K562 (cell line): ENCODE data around the gene CACNA2D4. TPM values are rescaled to one million over a fixed set of nuclear protein-coding genes. Genes with fewer than 3 reads are reported as not detected.

Experiments
- ATAC-seq: fragments of 200-7000 bp; cut with Tn5 transposase; 3 replicates; pipeline ENCODE4 v1.9.1; 2020; ENCODE audit warnings: moderate library complexity
- BruUV-seq: library from RNA; stranded (reverse); fragments of 400-500 nt; replicated peaks from 2 replicates; lab custom pipeline; 2021; lab: Mats Ljungman, UMichigan
- CTCF ChIA-PET: fragments of 300-600 bp; formaldehyde crosslinking; extraction: SDS; loops from one replicate; lab custom pipeline; 2021; ENCODE audit warnings: low intra/inter-chr PET ratio; lab: Yijun Ruan, JAX
- POLR2A ChIA-PET: fragments of 300-600, 350-650 bp; sonication (Branson Sonifier 250); formaldehyde crosslinking; extraction: SDS; loops from one replicate; lab custom pipeline; 2021; ENCODE audit warnings: antibody characterized with exemption, inconsistent platforms; lab: Yijun Ruan, JAX
- DNase-seq, 4 experiments: peaks; one replicate each; pipeline versions ENCODE4 v3.0.0 to v3.0.0-alpha.2; 2011 to 2018; ENCODE audit warnings: low spot score in 3 of 4, mixed read lengths in 3 of 4; ENCODE audit errors: extremely low read depth in 1 of 4
- FAIRE-seq: peaks from 2 replicates; lab custom pipeline; 2011; peaks lifted over from hg19 to GRCh38; lab: Jason Lieb, UNC
- H2AFZ ChIP-seq: 2 replicates; pipeline ENCODE4 v1.6.0; 2011; ENCODE audit warnings: low read depth, low read length, control low read depth, inconsistent platforms
- H3K27ac ChIP-seq: fragments of 200-600 bp; 3 replicates; pipeline ENCODE4 v1.8.0; 2011; ENCODE audit warnings: low read depth, mild to moderate bottlenecking, control low read depth, inconsistent platforms, low read length, moderate library complexity, mixed read lengths; ENCODE audit errors: extremely low read depth
- H3K27me3 ChIP-seq, 2 experiments: fragments of 300-600 bp in 1 of 2; 2 replicates in 1 of 2; 3 replicates in 1 of 2; pipeline versions ENCODE4 v1.6.0 to v1.8.0; 2011; ENCODE audit warnings: inconsistent platforms in 2 of 2, low read length in 2 of 2, mild to moderate bottlenecking in 1 of 2, mixed read lengths in 1 of 2, moderate library complexity in 1 of 2; ENCODE audit not compliant: control insufficient read depth in 2 of 2, insufficient read depth in 2 of 2
- H3K36me3 ChIP-seq: fragments of 300-600 bp; 3 replicates; pipeline ENCODE4 v1.8.0; 2011; ENCODE audit warnings: mild to moderate bottlenecking, low read length, inconsistent platforms; ENCODE audit not compliant: control insufficient read depth, insufficient read depth
- H3K4me1 ChIP-seq, 2 experiments: fragments of 200-600 bp in 1 of 2; replicated peaks in 1 of 2; 2 replicates in 1 of 2; 3 replicates in 1 of 2; pipeline versions ENCODE4 v1.5.1 to v1.8.0; 2011; ENCODE audit warnings: inconsistent platforms in 2 of 2, low read length in 2 of 2, mild to moderate bottlenecking in 1 of 2, mixed read lengths in 1 of 2, moderate library complexity in 1 of 2; ENCODE audit not compliant: control insufficient read depth in 2 of 2, insufficient read depth in 2 of 2
- H3K4me2 ChIP-seq: 2 replicates; pipeline ENCODE4 v1.6.1; 2011; ENCODE audit warnings: low read length, control low read depth, inconsistent platforms, mixed read lengths; ENCODE audit not compliant: insufficient read depth
- H3K4me3 ChIP-seq: fragments of 200-600 bp; sonication (generic), shearing (Covaris generic); 2 replicates; pipeline ENCODE4 v1.5.1; 2016; ENCODE audit warnings: control low read depth, inconsistent platforms
- H3K79me2 ChIP-seq: fragments of 200-600 bp; 3 replicates; pipeline ENCODE4 v1.8.0; 2011; ENCODE audit warnings: low read length, inconsistent platforms; ENCODE audit not compliant: control insufficient read depth, insufficient read depth
- H3K9ac ChIP-seq, 2 experiments: 2 replicates each; pipeline versions ENCODE4 v1.6.0 to v1.6.1; 2011; ENCODE audit warnings: low read depth in 2 of 2, low read length in 2 of 2, control low read depth in 1 of 2, inconsistent platforms in 1 of 2, mild to moderate bottlenecking in 1 of 2, mixed read lengths in 1 of 2; ENCODE audit not compliant: insufficient read depth in 1 of 2
- H3K9me1 ChIP-seq: one replicate; pipeline ENCODE4 v1.6.0; 2011; ENCODE audit warnings: inconsistent platforms, mild to moderate bottlenecking, low read length, moderate library complexity; ENCODE audit not compliant: control insufficient read depth, insufficient read depth
- H3K9me3 ChIP-seq: replicated peaks from 2 replicates; pipeline ENCODE4 v1.5.1; 2011; ENCODE audit warnings: low read depth, low read length, inconsistent platforms; ENCODE audit not compliant: control insufficient read depth, insufficient read depth
- H4K20me1 ChIP-seq: replicated peaks from 2 replicates; pipeline ENCODE4 v1.6.1; 2011; ENCODE audit warnings: low read length, inconsistent platforms, mixed read lengths; ENCODE audit not compliant: control insufficient read depth, insufficient read depth
- BACH1 ChIP-seq: fragments of 200-800 bp; sonication (Bioruptor generic); IDR thresholded peaks from 2 replicates; pipeline ENCODE4 v1.6.1; 2016; ENCODE audit warnings: missing genetic modification characterization, missing compliant biosample characterization
- HIVEP1 ChIP-seq: fragments of 250-450 bp; sonication (Bioruptor Pico); IDR thresholded peaks from 2 replicates; pipeline ENCODE4 v1.4.0; 2020; ENCODE audit warnings: mild to moderate bottlenecking
- HMGN3 ChIP-seq: IDR thresholded peaks from 2 replicates; pipeline ENCODE4 v1.6.1; 2011; ENCODE audit warnings: borderline replicate concordance, low read depth, mild to moderate bottlenecking, mixed read lengths, low read length; ENCODE audit not compliant: insufficient read length; ENCODE audit errors: extremely low read depth
- KLF6 ChIP-seq: fragments of 250-450 bp; sonication (Bioruptor Pico); IDR thresholded peaks from 2 replicates; pipeline ENCODE4 v1.4.0; 2020; ENCODE audit warnings: mild to moderate bottlenecking, moderate library complexity, borderline replicate concordance
- MYNN ChIP-seq, 2 experiments: sonication (generic); formaldehyde crosslinking in 1 of 2; IDR thresholded peaks; 2 replicates each; pipeline versions ENCODE4 v1.5.0 to v1.6.1; 2016 to 2020; ENCODE audit warnings: antibody characterized with exemption in 1 of 2, missing genetic modification reagents in 1 of 2
- RBM14 ChIP-seq: fragments of 200-400 bp; formaldehyde crosslinking; IDR thresholded peaks from 2 replicates; pipeline ENCODE4 v1.6.1; 2018; ENCODE audit warnings: low read depth, mild to moderate bottlenecking, low read length, moderate library complexity, borderline replicate concordance; ENCODE audit not compliant: insufficient read depth
- TCF3 ChIP-seq: sonication (generic); formaldehyde crosslinking; IDR thresholded peaks from 2 replicates; pipeline ENCODE4 v1.4.0; 2020; ENCODE audit warnings: mild to moderate bottlenecking, missing genetic modification reagents
- ZC3H4 ChIP-seq: sonication (generic); formaldehyde crosslinking; IDR thresholded peaks from 2 replicates; pipeline ENCODE4 v1.9.0; 2021; ENCODE audit warnings: missing genetic modification reagents, borderline replicate concordance
- ZNF444 ChIP-seq: fragments of 250-450 bp; sonication (Bioruptor Pico); IDR thresholded peaks from 2 replicates; pipeline ENCODE4 v1.4.0; 2020; ENCODE audit warnings: mild to moderate bottlenecking, moderate library complexity
- WGBS: fragments of 100-300 bp; shearing (Covaris generic); methylation state at CpG from one replicate; pipeline ENCODE4 v1.1.6; 2016; ENCODE audit warnings: low coverage, mixed read lengths; ENCODE audit not compliant: insufficient coverage; ENCODE audit errors: missing lambda C conversion rate; 5-methylcytosine and 5-hydroxymethylcytosine counted together
- in situ Hi-C: fragments of 300-500 bp; cut with MboI; formaldehyde crosslinking; loops from 4 replicates; pipeline ENCODE4 v1.15.0; 2018; ENCODE audit warnings: inconsistent platforms, mixed read lengths
- intact Hi-C: fragments of 100-400 bp; cut with micrococcal nuclease; formaldehyde crosslinking; loops from 2 replicates; pipeline ENCODE4 v1.14.2; 2022
- polyA plus RNA-seq, 8 experiments: library from polyadenylated mRNA; depleted of rRNA in 4 of 8; stranded (reverse) in 5 of 8; unstranded in 3 of 8; fragments of >200 nt; fragmentation: Nextera tagmentation in 2 of 8; fragmentation: Illumina TruSeq in 1 of 8; extraction: Ambion mirVana in 2 of 8; extraction: Trizol in 1 of 8; gene quantifications; 2 replicates each; pipeline versions ENCODE4 v1.2.1 to v1.2.3, GENCODE V29; 2011 to 2014; ENCODE audit warnings: inconsistent platforms in 1 of 8, missing spikeins in 1 of 8
- total RNA-seq, 7 experiments: library from RNA; depleted of rRNA in 6 of 7; stranded (reverse); fragments of >200 nt in 6 of 7; fragmentation: Illumina TruSeq in 2 of 7; extraction: Trizol in 2 of 7; gene quantifications; 2 replicates each; pipeline versions ENCODE4 v1.2.1 to v1.2.3, GENCODE V29; 2011 to 2021; ENCODE audit warnings: low replicate concordance in 1 of 7
- TF ChIP-seq, protein P1 (sequence below): fragments of 450-650 bp; formaldehyde crosslinking; IDR thresholded peaks from 2 replicates; pipeline ENCODE4 v1.4.0; 2022; ENCODE audit warnings: missing genetic modification characterization
- TF ChIP-seq, protein P2 (sequence below): IDR thresholded peaks from 3 replicates; pipeline ENCODE4 v1.6.1; 2011; ENCODE audit warnings: borderline replicate concordance, mild to moderate bottlenecking; ENCODE audit not compliant: insufficient read length, insufficient read depth
- TF ChIP-seq, protein P3 (sequence below): fragments of 250-450 bp; sonication (Bioruptor Pico); IDR thresholded peaks from 2 replicates; pipeline ENCODE4 v1.4.0; 2020; ENCODE audit warnings: mild to moderate bottlenecking, moderate library complexity
- TF ChIP-seq, protein P4 (sequence below): fragments of 250-450 bp; sonication (Bioruptor Pico); IDR thresholded peaks from 2 replicates; pipeline ENCODE4 v1.4.0; 2020; ENCODE audit warnings: mild to moderate bottlenecking, moderate library complexity

The CACNA2D4 gene
- total and polyA plus RNA-seq, 9 of the 15 experiments (the other 6 are each of a cell fraction or from before 2014, with no cell fraction given) = 0.04 to 0.69 (median 0.40) TPM; not detected in 3

DNA sequence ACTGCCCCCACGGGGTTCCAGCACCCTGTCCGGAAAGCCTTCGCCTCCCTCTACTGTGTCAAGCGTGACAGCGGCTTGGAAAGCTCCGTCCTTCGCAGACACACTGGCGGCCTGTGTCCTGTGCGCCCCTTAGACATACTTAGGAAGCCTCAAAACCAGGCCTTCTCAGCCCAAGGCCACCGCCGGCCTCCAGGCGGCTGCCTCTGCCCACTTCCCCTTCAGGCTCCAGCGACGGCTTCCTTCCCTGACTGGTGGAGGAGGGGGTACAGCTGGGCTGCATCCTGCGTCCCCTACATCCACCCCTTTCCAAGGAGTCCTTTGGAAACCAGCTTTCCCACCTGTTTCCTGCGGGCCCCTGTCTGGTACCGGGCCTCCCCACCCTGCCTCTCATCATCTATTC, 2.5 kb upstream of the CACNA2D4 start:
- CTCF ChIA-PET = no interaction called here
- in situ Hi-C loops = no loop called here
- WGBS = 58% methylated on average over 14 of the region's 17 CpGs
- H3K79me2 ChIP-seq = no peaks in the 10 kb centered on the region
- H3K36me3 ChIP-seq = no peaks in the 10 kb centered on the region
- intact Hi-C loops = no loop called here
- DNase-seq (peak in 1 of 4 experiments; percentile 3), ATAC-seq (no peak), FAIRE-seq (no peak)
- POLR2A ChIA-PET = no interaction called here
- H3K9me3 ChIP-seq = no peaks in the 10 kb centered on the region
- H3K27ac ChIP-seq = no peak overlapping the region
- peaks cover 2 to 14% of the 10 kb centered on the region in 2 experiments; a peak in 2 of 5 replicates for H3K27me3 ChIP-seq
- H3K4me2 ChIP-seq = no peak overlapping the region
- no peaks in the 10 kb centered on the region for H4K20me1 ChIP-seq
- H3K4me1 ChIP-seq = peaks cover 30 to 40% of the 10 kb centered on the region in 2 experiments
- no peaks in the 10 kb centered on the region for H3K9me1 ChIP-seq
- H3K4me3 ChIP-seq = no peak overlapping the region
- BruUV-seq = no TSS peak
- H2AFZ ChIP-seq = no peak overlapping the region
- H3K9ac ChIP-seq = no peak overlapping the region
- TF ChIP-seq, protein P1, sequence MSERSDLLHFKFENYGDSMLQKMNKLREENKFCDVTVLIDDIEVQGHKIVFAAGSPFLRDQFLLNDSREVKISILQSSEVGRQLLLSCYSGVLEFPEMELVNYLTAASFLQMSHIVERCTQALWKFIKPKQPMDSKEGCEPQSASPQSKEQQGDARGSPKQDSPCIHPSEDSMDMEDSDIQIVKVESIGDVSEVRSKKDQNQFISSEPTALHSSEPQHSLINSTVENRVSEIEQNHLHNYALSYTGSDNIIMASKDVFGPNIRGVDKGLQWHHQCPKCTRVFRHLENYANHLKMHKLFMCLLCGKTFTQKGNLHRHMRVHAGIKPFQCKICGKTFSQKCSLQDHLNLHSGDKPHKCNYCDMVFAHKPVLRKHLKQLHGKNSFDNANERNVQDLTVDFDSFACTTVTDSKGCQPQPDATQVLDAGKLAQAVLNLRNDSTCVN (CRISPR knock-in tag) = no peak
- TF ChIP-seq RBM14 (no peak), HIVEP1 (CRISPR knock-in tag) (no peak), ZNF444 (CRISPR knock-in tag) (no peak), ZC3H4 (CRISPR knock-in tag) (no peak), MYNN (IDR thresholded peaks at IDR 0.05) (no peak), MYNN (CRISPR knock-in tag; IDR thresholded peaks at IDR 0.05) (no peak), KLF6 (CRISPR knock-in tag) (no peak), BACH1 (tag) (no peak), TCF3 (CRISPR knock-in tag) (no peak), HMGN3 (no peak)
- TF ChIP-seq, protein P2, sequence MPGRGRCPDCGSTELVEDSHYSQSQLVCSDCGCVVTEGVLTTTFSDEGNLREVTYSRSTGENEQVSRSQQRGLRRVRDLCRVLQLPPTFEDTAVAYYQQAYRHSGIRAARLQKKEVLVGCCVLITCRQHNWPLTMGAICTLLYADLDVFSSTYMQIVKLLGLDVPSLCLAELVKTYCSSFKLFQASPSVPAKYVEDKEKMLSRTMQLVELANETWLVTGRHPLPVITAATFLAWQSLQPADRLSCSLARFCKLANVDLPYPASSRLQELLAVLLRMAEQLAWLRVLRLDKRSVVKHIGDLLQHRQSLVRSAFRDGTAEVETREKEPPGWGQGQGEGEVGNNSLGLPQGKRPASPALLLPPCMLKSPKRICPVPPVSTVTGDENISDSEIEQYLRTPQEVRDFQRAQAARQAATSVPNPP = no peak
- TF ChIP-seq, protein P3, sequence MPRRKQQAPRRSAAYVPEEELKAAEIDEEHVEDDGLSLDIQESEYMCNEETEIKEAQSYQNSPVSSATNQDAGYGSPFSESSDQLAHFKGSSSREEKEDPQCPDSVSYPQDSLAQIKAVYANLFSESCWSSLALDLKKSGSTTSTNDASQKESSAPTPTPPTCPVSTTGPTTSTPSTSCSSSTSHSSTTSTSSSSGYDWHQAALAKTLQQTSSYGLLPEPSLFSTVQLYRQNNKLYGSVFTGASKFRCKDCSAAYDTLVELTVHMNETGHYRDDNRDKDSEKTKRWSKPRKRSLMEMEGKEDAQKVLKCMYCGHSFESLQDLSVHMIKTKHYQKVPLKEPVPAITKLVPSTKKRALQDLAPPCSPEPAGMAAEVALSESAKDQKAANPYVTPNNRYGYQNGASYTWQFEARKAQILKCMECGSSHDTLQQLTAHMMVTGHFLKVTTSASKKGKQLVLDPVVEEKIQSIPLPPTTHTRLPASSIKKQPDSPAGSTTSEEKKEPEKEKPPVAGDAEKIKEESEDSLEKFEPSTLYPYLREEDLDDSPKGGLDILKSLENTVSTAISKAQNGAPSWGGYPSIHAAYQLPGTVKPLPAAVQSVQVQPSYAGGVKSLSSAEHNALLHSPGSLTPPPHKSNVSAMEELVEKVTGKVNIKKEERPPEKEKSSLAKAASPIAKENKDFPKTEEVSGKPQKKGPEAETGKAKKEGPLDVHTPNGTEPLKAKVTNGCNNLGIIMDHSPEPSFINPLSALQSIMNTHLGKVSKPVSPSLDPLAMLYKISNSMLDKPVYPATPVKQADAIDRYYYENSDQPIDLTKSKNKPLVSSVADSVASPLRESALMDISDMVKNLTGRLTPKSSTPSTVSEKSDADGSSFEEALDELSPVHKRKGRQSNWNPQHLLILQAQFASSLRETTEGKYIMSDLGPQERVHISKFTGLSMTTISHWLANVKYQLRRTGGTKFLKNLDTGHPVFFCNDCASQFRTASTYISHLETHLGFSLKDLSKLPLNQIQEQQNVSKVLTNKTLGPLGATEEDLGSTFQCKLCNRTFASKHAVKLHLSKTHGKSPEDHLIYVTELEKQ = no peak
- TF ChIP-seq, protein P4, sequence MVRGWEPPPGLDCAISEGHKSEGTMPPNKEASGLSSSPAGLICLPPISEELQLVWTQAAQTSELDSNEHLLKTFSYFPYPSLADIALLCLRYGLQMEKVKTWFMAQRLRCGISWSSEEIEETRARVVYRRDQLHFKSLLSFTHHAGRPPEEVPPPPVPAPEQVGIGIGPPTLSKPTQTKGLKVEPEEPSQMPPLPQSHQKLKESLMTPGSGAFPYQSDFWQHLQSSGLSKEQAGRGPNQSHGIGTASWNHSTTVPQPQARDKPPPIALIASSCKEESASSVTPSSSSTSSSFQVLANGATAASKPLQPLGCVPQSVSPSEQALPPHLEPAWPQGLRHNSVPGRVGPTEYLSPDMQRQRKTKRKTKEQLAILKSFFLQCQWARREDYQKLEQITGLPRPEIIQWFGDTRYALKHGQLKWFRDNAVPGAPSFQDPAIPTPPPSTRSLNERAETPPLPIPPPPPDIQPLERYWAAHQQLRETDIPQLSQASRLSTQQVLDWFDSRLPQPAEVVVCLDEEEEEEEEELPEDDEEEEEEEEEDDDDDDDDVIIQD = no peak
